NCI-H2081 (cell line): ENCODE results near the gene LMF1.
A peak's percentile ranks its signal among the peaks of the same experiment; 100 is the strongest.

Experiments used
- DNase-seq, 2 experiments: peaks; one replicate each; lab custom pipeline; 2025; lab: John Stamatoyannopoulos, UW

Gene LMF1

DNA sequence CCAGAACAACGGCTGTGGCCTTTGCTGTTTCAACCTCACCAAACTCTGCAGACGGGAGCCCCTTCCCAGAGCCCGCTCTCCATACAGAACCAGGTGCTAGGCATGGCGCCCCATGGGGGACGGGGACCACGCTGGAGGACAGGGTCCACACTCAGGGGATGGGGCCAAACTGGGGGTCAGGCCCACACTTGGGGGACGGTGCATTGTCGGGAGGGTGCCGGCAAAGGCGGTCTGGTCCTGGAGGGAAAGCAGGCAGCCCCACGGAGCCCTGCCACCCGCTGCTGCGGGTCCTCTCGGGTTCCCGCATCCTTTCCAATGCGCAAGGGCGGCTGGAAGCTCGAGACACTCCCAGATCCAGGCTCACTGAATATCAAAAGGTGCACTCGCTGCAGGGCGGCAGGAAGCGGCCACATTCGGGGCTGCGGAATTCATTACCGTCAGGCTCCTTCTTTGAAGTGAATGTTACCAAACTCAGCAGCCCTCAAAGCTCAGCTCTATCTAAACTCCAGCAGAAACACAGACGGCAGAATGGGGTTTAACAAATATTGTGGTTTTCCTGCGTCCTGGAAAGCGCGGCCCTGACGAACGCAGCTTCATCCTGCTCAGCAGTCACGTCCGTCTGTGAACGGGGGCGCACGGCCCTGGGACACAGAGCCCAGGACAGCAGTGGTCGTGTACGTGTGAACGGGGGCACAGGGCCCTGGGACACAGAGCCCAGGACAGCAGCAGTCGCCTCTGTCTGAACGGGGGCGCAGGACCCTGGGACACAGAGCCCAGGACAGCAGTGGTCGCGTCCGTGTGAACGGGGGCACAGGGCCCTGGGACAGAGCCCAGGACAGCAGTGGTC lies 41.3 kb downstream of the LMF1 start:
- no peak for DNase-seq

DNA sequence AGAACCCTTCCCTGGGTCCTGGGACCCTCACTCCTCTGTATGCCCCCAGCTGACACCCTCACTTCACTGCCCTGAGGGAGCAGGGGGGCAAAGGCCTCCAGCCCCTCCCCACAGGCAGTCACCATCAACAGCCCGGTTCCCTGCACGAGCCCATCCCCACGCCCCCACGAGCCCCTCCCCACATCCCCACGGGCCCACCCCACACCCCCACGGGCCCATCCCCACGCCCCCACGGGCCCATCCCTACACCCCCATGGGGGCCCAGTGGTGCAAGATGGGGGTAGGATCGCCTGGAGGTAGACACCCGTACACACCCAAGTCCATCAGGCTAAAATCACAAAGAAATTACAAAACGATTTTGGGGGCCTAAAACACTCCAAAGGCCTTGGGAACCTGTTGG lies 42.3 kb downstream of the LMF1 start:
- DNase-seq: no peak

DNA sequence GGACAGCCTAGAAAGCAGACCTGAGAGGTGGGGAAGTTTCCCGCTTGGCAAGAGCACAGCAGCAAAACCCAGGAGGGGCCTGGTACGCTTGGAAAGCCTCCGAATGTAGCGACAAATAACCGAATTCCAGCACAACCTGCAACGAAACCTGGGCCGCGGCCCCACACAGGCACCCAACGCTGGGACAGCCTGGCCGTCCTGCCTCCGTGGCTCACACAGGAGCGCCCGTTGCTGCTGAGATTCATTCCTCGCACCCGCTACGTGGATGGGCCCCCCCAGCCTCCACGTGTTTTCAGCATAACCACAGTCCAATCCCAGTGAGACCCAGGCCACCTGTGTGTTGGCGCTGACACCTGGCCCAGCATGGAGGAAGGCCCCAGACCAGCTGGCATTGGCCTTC lies 42.9 kb downstream of the LMF1 start:
- DNase-seq: no peak

DNA sequence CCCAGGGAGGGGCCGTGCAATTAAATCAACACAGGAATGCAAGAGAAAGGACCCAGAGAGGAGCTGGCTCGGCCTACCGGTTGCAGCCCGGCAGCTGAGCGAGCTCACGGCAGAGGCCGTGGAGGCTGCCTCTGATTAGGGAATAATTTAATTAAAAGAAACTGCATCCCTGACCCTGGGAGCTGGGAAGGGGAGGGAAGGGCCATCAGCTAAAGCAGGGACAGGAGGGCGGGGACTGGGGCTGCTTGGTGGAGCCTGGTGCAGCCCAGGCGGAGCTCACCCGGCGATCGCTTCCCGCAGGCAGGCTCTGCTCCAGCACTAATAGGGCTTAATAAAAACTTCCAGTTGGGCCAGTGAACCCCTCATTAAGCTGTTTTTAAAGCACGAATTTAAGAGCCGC lies 43.4 kb downstream of the LMF1 start:
- no peak for DNase-seq

GRCh38 chr16:926715-927114 lies 44.1 kb downstream of the LMF1 start:
- no peak for DNase-seq

- DNase-seq: no peak
Measured at GRCh38 chr16:924806-925205, 46.0 kb downstream of the LMF1 start.

DNA sequence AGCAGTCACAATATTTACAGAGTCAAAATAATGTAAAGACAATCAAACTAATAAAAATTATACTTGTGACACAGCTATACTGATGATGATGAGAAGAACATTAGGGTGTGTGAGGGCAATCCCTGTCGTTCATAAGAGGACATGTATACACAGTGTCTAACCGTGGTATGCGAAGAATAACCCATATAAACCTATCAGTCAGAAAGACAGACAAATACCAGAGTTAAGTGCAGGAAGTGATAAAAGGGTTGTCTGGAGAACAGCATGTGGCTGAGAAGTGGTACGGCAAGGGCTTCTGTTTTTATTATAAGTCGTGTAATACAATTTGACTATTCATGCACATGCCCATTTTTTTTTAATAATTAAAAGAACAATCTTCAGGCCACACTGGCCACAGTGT lies 46.7 kb downstream of the LMF1 start:
- DNase-seq: no peak

DNA sequence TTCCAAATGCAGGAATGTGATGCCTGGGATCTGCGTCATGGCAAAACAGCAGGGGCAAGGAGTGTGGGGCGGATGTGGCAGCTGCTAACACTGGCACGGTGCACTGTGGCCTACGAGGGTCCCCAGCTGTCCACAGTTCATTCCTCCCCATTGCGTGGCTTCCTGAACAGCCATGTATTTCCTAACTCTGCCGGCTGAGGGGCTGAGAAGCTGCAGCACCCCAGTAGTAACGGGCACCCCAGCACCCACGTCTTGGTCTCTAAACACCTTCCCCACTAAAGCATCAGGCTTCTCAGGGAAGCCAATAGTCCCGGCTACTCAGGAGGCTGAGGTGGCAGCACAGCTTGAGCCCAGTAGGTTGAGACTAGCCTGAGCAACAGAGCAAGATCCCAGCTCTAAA lies 47.6 kb downstream of the LMF1 start:
- DNase-seq: no peak

GRCh38 chr16:922051-922450 lies 48.7 kb downstream of the LMF1 start:
- no peak for DNase-seq

GRCh38 chr16:921321-921905 lies 49.4 kb downstream of the LMF1 start:
- no peak for DNase-seq

DNA sequence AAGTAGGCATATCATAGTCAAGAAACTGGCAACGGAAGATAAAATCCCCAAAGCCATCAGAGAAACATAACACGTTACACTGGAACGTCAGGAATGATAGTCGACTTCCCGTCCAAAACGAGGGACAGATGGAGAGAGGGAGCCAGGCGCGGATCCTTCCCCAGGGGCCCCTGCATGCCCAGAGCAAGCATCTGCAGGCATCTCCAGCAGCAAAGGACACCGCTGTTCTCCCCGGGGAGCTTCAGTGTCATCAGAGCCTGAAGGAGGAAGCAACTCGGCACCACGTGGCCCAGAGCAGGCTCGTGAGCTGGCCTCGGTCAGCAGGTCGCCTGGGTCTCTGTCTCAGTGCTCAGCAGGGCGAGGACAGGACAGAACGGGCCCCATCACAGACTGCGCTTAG lies 50.1 kb downstream of the LMF1 start:
- DNase-seq: no peak

GRCh38 chr16:920051-920681 lies 50.6 kb downstream of the LMF1 start:
- no peak for DNase-seq

DNA sequence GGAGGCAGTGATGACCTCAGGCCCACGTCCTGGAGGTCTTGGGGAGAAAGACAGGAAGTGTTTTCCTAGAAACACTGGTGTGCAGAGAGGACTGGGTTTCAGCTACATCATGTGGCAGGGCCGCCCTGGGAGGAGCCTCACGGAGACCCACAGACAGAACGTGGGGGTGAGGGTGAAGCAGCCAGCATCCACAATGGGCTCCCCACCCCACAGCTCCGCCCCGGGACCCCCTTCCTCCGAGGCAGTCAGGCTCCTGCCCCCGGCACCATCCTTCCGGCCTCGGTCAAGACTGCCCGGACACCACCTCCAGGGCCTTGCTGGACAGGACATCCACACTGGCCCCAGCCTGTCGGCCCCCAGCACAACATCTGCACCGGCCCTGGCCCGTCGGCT lies 51.1 kb downstream of the LMF1 start:
- DNase-seq: no peak

- DNase-seq: no peak
Measured at GRCh38 chr16:918741-919657, 51.8 kb downstream of the LMF1 start.

DNA sequence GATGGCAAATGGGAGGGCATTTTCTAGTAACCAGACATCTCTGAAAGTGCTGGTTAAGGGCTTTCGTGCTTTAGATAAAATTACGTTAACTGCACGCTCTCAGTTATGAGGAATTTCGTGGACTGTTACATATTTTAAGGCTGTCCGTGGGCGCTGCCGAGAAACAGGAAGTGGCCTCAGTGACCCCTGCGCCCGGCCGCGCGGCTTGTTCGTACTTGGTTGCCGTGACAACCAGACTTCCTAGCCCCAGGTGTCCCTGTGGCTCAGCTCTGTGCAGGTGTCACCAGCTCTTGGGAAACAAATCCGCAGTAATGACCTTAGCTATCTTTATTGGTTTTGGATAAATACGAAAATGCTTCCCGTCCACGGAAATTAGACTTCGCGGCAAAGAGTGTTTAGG lies 52.7 kb downstream of the LMF1 start:
- DNase-seq: peak in 1 of 2 experiments; percentile 7

GRCh38 chr16:917591-918061 lies 53.2 kb downstream of the LMF1 start:
- no peak for DNase-seq

DNA sequence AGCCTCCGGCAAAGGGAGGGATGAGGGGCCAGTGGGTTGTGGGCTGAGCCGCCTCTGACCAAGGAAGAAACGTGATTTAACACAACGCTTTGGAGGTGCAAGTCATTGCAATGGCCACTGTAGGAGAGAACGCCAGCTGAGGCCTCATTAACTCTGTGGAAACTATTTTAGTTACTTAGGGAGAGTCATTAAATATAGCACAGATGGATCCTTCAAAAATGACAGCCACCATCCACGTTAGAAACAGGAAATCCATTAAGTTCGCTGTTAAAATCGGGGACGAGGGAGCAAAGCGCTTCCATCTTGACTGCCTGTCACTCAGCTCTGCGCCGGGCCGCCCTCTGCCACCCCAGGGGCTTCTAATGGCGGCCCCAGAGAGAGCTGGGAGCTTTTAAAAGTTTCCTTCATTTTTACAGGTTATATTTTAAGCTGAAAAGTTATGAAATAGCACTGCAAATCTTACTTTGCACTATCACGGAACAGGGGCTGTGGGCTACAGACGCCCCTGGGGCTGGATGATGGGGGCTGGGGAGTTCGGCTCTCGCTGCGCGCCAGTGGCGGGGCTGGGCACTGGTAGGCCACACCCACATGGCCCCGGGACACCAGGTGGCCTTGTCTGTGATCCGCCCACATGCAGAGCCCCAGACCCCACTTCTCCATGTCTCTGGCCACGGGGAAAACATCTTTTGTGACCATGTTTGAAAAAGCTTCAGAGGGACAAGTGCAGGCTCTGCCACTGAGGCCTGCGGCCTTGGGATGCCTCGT lies 54.6 kb downstream of the LMF1 start:
- no peak for DNase-seq

GRCh38 chr16:915546-915945 lies 55.2 kb downstream of the LMF1 start:
- DNase-seq: no peak

GRCh38 chr16:914440-914839 lies 56.3 kb downstream of the LMF1 start:
- DNase-seq: no peak

DNA sequence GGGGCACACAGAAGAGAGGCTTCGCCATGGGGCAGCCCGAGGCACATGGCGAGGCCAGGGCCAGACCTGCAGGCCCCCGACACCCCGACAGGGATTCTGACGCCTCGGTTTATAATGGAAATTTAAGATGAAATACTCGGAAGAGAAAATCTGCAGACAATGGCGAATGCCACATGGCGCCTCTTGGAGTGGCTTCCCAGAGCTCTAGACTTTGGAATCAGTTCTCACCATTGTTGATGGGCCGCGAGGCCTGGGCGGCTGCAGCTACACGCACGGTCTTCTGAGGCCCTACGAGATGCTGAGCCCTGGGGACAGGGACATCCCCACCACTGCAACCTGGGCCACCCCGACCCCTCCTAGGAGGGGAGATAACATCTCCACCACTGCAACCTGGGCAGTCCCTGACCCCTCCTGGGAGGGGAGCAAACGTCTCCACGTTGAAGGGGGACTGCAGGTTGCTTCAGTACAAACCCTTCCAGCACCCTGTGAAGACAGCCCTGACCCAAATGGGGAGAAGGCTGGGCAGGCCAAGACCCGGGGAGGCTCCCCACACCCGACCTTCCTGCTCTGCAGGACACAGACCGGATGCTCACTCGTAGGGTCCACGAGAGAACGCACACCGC lies 56.9 kb downstream of the LMF1 start:
- DNase-seq: no peak
